GM23338 (cell line): Measurements from ENCODE around the gene EFHC2. TPM values are rescaled to one million over a fixed set of nuclear protein-coding genes. Genes with fewer than 3 reads are reported as not detected.

ENCODE experiments used
- ATAC-seq: fragments of 200-7000 bp; cut with Tn5 transposase; 3 replicates; pipeline ENCODE4 v1.9.1; 2020
- DNase-seq: peaks from one replicate; pipeline ENCODE4 v3.0.0-alpha.2; 2015; ENCODE audit warnings: low spot score
- H2AFZ ChIP-seq: fragments of 200-600 bp; sonication (generic); 2 replicates; pipeline ENCODE4 v1.8.0; 2016; ENCODE audit warnings: antibody characterized with exemption, mild to moderate bottlenecking, moderate library complexity
- H3F3A ChIP-seq: fragments of 200-600 bp; sonication (generic); replicated peaks from 2 replicates; pipeline ENCODE4 v1.8.0; 2017; ENCODE audit warnings: antibody characterized with exemption, mixed run types, low read depth
- H3K27ac ChIP-seq: fragments of 200-600 bp; sonication (generic); 2 replicates; pipeline ENCODE4 v1.6.1; 2016; ENCODE audit warnings: low read depth
- H3K27me3 ChIP-seq: fragments of 200-600 bp; sonication (generic); 2 replicates; pipeline ENCODE4 v1.8.0; 2016; ENCODE audit warnings: mild to moderate bottlenecking, mixed run types, moderate library complexity; ENCODE audit not compliant: insufficient read depth
- H3K36me3 ChIP-seq: fragments of 200-600 bp; sonication (generic); 2 replicates; pipeline ENCODE4 v1.8.0; 2016; ENCODE audit warnings: mild to moderate bottlenecking; ENCODE audit not compliant: insufficient read depth
- H3K4me1 ChIP-seq: fragments of 200-600 bp; sonication (generic); 2 replicates; pipeline ENCODE4 v1.8.0; 2016; ENCODE audit warnings: mild to moderate bottlenecking, moderate library complexity; ENCODE audit not compliant: insufficient read depth
- H3K4me2 ChIP-seq: fragments of 200-600 bp; sonication (generic); 2 replicates; pipeline ENCODE4 v1.7.1; 2017; ENCODE audit warnings: mixed run types
- H3K4me3 ChIP-seq: fragments of 200-600 bp; sonication (generic); 2 replicates; pipeline ENCODE4 v1.6.1; 2016; ENCODE audit warnings: mixed run types
- H3K79me2 ChIP-seq: fragments of 200-600 bp; sonication (generic); replicated peaks from 2 replicates; pipeline ENCODE4 v1.8.0; 2017; ENCODE audit warnings: mild to moderate bottlenecking; ENCODE audit not compliant: insufficient read depth
- H3K9me2 ChIP-seq: fragments of 200-600 bp; sonication (generic); 2 replicates; pipeline ENCODE4 v1.8.0; 2017; ENCODE audit not compliant: insufficient read depth
- H4K20me1 ChIP-seq: fragments of 200-600 bp; sonication (generic); replicated peaks from 2 replicates; pipeline ENCODE4 v1.8.0; 2017; ENCODE audit warnings: mild to moderate bottlenecking; ENCODE audit not compliant: insufficient read depth
- H3K27ac Mint-ChIP-seq: 2 replicates; pipeline ENCODE4 v1.8.0; 2020; ENCODE audit warnings: inconsistent platforms, mild to moderate bottlenecking, moderate library complexity, mixed read lengths
- H3K27me3 Mint-ChIP-seq: 3 replicates; pipeline ENCODE4 v1.8.0; 2022; ENCODE audit warnings: low read depth, mild to moderate bottlenecking, moderate library complexity, mixed read lengths, inconsistent platforms; ENCODE audit not compliant: insufficient read depth, poor library complexity
- H3K36me3 Mint-ChIP-seq: 3 replicates; pipeline ENCODE4 v1.8.0; 2021; ENCODE audit warnings: low read depth, mild to moderate bottlenecking, inconsistent platforms, moderate library complexity, mixed read lengths
- H3K4me1 Mint-ChIP-seq: 3 replicates; pipeline ENCODE4 v1.8.0; 2020; ENCODE audit warnings: mild to moderate bottlenecking, inconsistent platforms, mixed read lengths
- H3K4me3 Mint-ChIP-seq: 3 replicates; pipeline ENCODE4 v1.8.0; 2021; ENCODE audit warnings: moderate library complexity, mild to moderate bottlenecking, inconsistent platforms, mixed read lengths
- H3K9me3 Mint-ChIP-seq: 3 replicates; pipeline ENCODE4 v1.8.0; 2020; ENCODE audit warnings: moderate library complexity, mild to moderate bottlenecking, inconsistent platforms, mixed read lengths
- CREB1 ChIP-seq: fragments of 250-450 bp; sonication (Bioruptor Pico); IDR thresholded peaks from 2 replicates; pipeline ENCODE4 v1.5.0; 2020; ENCODE audit warnings: low read depth, mild to moderate bottlenecking, moderate library complexity
- EZH2 ChIP-seq: fragments of 200-600 bp; sonication (generic); IDR thresholded peaks from one replicate; pipeline ENCODE4 v1.8.0; 2017; ENCODE audit warnings: antibody characterized with exemption, mild to moderate bottlenecking, low read depth; ENCODE audit not compliant: unreplicated experiment
- POLR2AphosphoS5 ChIP-seq: IDR thresholded peaks from 2 replicates; pipeline ENCODE4 v1.6.1; 2016; ENCODE audit warnings: antibody characterized with exemption, low read depth
- STAT1 ChIP-seq: IDR thresholded peaks from one replicate; pipeline ENCODE4 v1.6.1; 2016; ENCODE audit warnings: antibody characterized with exemption; ENCODE audit not compliant: unreplicated experiment
- ZNF331 ChIP-seq: fragments of 250-450 bp; sonication (Bioruptor Pico); IDR thresholded peaks from 2 replicates; pipeline ENCODE4 v1.5.0; 2020; ENCODE audit warnings: low read depth, mild to moderate bottlenecking, moderate library complexity
- polyA plus RNA-seq: library from polyadenylated mRNA; unstranded; fragments of >200 nt; fragmentation: Nextera tagmentation; extraction: Ambion mirVana; gene quantifications from 2 replicates; pipeline ENCODE4 v1.2.1, GENCODE V29; 2016
- total RNA-seq: library from RNA; depleted of rRNA; stranded (reverse); fragments of >200 nt; shearing (Covaris generic); gene quantifications from 2 replicates; pipeline ENCODE4 v1.2.3, GENCODE V29; 2014
- TF ChIP-seq, protein P1 (sequence below): fragments of 250-450 bp; sonication (Bioruptor Pico); IDR thresholded peaks from 2 replicates; pipeline ENCODE4 v1.5.0; 2020; ENCODE audit warnings: mild to moderate bottlenecking, moderate library complexity
- TF ChIP-seq, protein P2 (sequence below), 2 experiments: fragments of 200-600 bp in 1 of 2; sonication (generic) in 1 of 2; conservative IDR thresholded peaks; 2 replicates each; pipeline versions ENCODE4 v1.5.1 to v1.6.1; 2016 to 2017; ENCODE audit warnings: antibody characterized with exemption in 2 of 2, low read depth in 2 of 2, mild to moderate bottlenecking in 2 of 2, moderate library complexity in 1 of 2
- TF ChIP-seq, protein P3 (sequence below): IDR thresholded peaks from one replicate; pipeline ENCODE4 v1.6.1; 2018; ENCODE audit warnings: antibody characterized with exemption; ENCODE audit not compliant: unreplicated experiment
- TF ChIP-seq, protein P4 (sequence below): IDR thresholded peaks from 2 replicates; pipeline ENCODE4 v1.6.1; 2016; ENCODE audit warnings: antibody characterized with exemption

EFHC2 gene
- total and polyA plus RNA-seq, 2 experiments from 2014 or later, result 3.1 to 3.2 TPM

DNA sequence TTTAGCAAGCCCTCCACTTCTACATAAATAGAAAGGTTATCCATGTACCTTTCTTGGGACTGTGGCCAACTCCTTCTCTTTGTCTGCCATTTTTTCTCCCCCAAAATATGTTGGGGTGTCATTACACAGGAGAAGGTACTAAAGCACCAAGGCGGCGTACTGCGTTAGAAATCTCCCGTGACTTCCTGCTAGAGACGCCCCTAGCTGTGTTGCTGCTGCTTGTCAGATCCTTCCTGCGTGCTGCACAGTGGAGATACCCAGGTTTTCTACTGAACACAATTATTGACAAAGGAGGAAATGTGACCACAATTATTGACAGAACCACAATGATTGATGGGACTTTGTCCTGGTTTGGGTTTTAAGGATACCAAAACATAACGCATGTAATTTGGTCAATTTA is 97.7 kb downstream of the EFHC2 start:
- H4K20me1 ChIP-seq, result no peaks in the 10 kb centered on the region
- H3K27ac ChIP-seq, result no peak overlapping the region
- H3K27ac Mint-ChIP-seq, result no peak overlapping the region
- H3K9me2 ChIP-seq, result no peaks in the 10 kb centered on the region
- no peaks in the 10 kb centered on the region for H3F3A ChIP-seq
- H3K4me3 ChIP-seq, result no peak overlapping the region
- no peaks in the 10 kb centered on the region for H3K36me3 ChIP-seq
- H3K4me3 Mint-ChIP-seq, result no peak overlapping the region
- TF ChIP-seq CREB1, result no peak
- no peak for TF ChIP-seq ZNF331 (CRISPR knock-in tag)
- TF ChIP-seq, protein P1, sequence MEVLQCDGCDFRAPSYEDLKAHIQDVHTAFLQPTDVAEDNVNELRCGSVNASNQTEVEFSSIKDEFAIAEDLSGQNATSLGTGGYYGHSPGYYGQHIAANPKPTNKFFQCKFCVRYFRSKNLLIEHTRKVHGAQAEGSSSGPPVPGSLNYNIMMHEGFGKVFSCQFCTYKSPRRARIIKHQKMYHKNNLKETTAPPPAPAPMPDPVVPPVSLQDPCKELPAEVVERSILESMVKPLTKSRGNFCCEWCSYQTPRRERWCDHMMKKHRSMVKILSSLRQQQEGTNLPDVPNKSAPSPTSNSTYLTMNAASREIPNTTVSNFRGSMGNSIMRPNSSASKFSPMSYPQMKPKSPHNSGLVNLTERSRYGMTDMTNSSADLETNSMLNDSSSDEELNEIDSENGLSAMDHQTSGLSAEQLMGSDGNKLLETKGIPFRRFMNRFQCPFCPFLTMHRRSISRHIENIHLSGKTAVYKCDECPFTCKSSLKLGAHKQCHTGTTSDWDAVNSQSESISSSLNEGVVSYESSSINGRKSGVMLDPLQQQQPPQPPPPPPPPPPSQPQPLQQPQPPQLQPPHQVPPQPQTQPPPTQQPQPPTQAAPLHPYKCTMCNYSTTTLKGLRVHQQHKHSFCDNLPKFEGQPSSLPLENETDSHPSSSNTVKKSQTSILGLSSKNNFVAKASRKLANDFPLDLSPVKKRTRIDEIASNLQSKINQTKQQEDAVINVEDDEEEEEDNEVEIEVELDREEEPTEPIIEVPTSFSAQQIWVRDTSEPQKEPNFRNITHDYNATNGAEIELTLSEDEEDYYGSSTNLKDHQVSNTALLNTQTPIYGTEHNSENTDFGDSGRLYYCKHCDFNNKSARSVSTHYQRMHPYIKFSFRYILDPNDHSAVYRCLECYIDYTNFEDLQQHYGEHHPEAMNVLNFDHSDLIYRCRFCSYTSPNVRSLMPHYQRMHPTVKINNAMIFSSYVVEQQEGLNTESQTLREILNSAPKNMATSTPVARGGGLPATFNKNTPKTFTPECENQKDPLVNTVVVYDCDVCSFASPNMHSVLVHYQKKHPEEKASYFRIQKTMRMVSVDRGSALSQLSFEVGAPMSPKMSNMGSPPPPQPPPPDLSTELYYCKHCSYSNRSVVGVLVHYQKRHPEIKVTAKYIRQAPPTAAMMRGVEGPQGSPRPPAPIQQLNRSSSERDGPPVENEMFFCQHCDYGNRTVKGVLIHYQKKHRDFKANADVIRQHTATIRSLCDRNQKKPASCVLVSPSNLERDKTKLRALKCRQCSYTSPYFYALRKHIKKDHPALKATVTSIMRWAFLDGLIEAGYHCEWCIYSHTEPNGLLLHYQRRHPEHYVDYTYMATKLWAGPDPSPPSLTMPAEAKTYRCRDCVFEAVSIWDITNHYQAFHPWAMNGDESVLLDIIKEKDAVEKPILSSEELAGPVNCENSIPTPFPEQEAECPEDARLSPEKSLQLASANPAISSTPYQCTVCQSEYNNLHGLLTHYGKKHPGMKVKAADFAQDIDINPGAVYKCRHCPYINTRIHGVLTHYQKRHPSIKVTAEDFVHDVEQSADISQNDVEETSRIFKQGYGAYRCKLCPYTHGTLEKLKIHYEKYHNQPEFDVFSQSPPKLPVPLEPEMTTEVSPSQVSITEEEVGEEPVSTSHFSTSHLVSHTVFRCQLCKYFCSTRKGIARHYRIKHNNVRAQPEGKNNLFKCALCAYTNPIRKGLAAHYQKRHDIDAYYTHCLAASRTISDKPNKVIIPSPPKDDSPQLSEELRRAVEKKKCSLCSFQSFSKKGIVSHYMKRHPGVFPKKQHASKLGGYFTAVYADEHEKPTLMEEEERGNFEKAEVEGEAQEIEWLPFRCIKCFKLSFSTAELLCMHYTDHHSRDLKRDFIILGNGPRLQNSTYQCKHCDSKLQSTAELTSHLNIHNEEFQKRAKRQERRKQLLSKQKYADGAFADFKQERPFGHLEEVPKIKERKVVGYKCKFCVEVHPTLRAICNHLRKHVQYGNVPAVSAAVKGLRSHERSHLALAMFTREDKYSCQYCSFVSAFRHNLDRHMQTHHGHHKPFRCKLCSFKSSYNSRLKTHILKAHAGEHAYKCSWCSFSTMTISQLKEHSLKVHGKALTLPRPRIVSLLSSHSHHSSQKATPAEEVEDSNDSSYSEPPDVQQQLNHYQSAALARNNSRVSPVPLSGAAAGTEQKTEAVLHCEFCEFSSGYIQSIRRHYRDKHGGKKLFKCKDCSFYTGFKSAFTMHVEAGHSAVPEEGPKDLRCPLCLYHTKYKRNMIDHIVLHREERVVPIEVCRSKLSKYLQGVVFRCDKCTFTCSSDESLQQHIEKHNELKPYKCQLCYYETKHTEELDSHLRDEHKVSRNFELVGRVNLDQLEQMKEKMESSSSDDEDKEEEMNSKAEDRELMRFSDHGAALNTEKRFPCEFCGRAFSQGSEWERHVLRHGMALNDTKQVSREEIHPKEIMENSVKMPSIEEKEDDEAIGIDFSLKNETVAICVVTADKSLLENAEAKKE (CRISPR knock-in tag), result no peak
- TF ChIP-seq, protein P2, sequence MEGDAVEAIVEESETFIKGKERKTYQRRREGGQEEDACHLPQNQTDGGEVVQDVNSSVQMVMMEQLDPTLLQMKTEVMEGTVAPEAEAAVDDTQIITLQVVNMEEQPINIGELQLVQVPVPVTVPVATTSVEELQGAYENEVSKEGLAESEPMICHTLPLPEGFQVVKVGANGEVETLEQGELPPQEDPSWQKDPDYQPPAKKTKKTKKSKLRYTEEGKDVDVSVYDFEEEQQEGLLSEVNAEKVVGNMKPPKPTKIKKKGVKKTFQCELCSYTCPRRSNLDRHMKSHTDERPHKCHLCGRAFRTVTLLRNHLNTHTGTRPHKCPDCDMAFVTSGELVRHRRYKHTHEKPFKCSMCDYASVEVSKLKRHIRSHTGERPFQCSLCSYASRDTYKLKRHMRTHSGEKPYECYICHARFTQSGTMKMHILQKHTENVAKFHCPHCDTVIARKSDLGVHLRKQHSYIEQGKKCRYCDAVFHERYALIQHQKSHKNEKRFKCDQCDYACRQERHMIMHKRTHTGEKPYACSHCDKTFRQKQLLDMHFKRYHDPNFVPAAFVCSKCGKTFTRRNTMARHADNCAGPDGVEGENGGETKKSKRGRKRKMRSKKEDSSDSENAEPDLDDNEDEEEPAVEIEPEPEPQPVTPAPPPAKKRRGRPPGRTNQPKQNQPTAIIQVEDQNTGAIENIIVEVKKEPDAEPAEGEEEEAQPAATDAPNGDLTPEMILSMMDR (conservative IDR thresholded peaks at IDR 0.05; ENCODE audit: low read depth in 2 of 2), result no peak
- TF ChIP-seq STAT1, result no peak
- TF ChIP-seq, protein P3, sequence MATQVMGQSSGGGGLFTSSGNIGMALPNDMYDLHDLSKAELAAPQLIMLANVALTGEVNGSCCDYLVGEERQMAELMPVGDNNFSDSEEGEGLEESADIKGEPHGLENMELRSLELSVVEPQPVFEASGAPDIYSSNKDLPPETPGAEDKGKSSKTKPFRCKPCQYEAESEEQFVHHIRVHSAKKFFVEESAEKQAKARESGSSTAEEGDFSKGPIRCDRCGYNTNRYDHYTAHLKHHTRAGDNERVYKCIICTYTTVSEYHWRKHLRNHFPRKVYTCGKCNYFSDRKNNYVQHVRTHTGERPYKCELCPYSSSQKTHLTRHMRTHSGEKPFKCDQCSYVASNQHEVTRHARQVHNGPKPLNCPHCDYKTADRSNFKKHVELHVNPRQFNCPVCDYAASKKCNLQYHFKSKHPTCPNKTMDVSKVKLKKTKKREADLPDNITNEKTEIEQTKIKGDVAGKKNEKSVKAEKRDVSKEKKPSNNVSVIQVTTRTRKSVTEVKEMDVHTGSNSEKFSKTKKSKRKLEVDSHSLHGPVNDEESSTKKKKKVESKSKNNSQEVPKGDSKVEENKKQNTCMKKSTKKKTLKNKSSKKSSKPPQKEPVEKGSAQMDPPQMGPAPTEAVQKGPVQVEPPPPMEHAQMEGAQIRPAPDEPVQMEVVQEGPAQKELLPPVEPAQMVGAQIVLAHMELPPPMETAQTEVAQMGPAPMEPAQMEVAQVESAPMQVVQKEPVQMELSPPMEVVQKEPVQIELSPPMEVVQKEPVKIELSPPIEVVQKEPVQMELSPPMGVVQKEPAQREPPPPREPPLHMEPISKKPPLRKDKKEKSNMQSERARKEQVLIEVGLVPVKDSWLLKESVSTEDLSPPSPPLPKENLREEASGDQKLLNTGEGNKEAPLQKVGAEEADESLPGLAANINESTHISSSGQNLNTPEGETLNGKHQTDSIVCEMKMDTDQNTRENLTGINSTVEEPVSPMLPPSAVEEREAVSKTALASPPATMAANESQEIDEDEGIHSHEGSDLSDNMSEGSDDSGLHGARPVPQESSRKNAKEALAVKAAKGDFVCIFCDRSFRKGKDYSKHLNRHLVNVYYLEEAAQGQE, result no peak
- TF ChIP-seq POLR2AphosphoS5, result no peak
- TF ChIP-seq, protein P4, sequence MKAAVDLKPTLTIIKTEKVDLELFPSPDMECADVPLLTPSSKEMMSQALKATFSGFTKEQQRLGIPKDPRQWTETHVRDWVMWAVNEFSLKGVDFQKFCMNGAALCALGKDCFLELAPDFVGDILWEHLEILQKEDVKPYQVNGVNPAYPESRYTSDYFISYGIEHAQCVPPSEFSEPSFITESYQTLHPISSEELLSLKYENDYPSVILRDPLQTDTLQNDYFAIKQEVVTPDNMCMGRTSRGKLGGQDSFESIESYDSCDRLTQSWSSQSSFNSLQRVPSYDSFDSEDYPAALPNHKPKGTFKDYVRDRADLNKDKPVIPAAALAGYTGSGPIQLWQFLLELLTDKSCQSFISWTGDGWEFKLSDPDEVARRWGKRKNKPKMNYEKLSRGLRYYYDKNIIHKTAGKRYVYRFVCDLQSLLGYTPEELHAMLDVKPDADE, result no peak
- TF ChIP-seq EZH2, result no peak
- no peaks in the 10 kb centered on the region for H3K27me3 Mint-ChIP-seq
- DNase-seq, result no peak
- no peaks in the 10 kb centered on the region for H3K27me3 ChIP-seq
- H3K4me2 ChIP-seq, result no peak overlapping the region
- no peak for ATAC-seq
- H3K79me2 ChIP-seq, result no peaks in the 10 kb centered on the region
- H3K4me1 Mint-ChIP-seq, result peaks cover 31% of the 10 kb centered on the region
- H2AFZ ChIP-seq, result no peak overlapping the region
- H3K9me3 Mint-ChIP-seq, result no peaks in the 10 kb centered on the region
- peaks cover 20% of the 10 kb centered on the region for H3K4me1 ChIP-seq
- H3K36me3 Mint-ChIP-seq, result no peaks in the 10 kb centered on the region
